Hair follicular keratinocyte (primary cell): ENCODE results near the gene HNRNPA1. TPM values are rescaled to one million over a fixed set of nuclear protein-coding genes. Genes with fewer than 3 reads are reported as not detected.

Experiments used
- total RNA-seq: library from RNA; depleted of rRNA; stranded (reverse); fragments of >200 nt; gene quantifications from 2 replicates; pipeline ENCODE4 v1.2.3, GENCODE V29; 2015

Gene HNRNPA1
- total RNA-seq = 545 and 687 TPM in 2 replicates

GRCh38 chr12:54280468-54281260 is at the start of gene HNRNPA1:
TSS of gene HNRNPA1 (plus strand) at chr12:54280726. CDS start at chr12:54280808, 82 bp downstream.

GRCh38 chr12:54279632-54280467 is 676 bp upstream of the HNRNPA1 start, which contains the start of gene CBX5:
TSS of gene CBX5 (minus strand) at chr12:54280122. CDS start at chr12:54257650, 22,472 bp downstream.

GRCh38 chr12:54300732-54301427 is 20.4 kb downstream of the HNRNPA1 start, which contains the start of gene NFE2:
TSS of gene NFE2 (minus strand) at chr12:54301015. CDS start at chr12:54295248, 5,767 bp downstream.

GRCh38 chr12:54324617-54325441 is 44.3 kb downstream of the HNRNPA1 start, which contains the start of gene COPZ1:
TSS of gene COPZ1 (plus strand) at chr12:54325131. CDS start at chr12:54325164, 33 bp downstream.

Other genes starting within 250 kb of the HNRNPA1 start
- 1.6 and 3.1 TPM in 2 replicates for gene HOXC5, start 247.7 kb upstream of the HNRNPA1 start, total RNA-seq
- 4.1 and 4.4 TPM in 2 replicates for gene HOXC4, start 226.9 kb upstream of the HNRNPA1 start, total RNA-seq
- 69.3 and 72.3 TPM in 2 replicates for gene SMUG1, start 91.7 kb upstream of the HNRNPA1 start, total RNA-seq
- 25.7 and 28.0 TPM in 2 replicates for gene CBX5, start 604 bp upstream of the HNRNPA1 start, total RNA-seq
- not detected in 2 replicates for gene NFE2, start 20.3 kb downstream of the HNRNPA1 start, total RNA-seq
- 115 and 130 TPM in 2 replicates for gene COPZ1, start 44.4 kb downstream of the HNRNPA1 start, total RNA-seq
- 0.23 TPM in 1 of 2 replicates, not detected in the other for gene GPR84, start 83.8 kb downstream of the HNRNPA1 start, total RNA-seq
- gene ZNF385A, start 104.0 kb downstream of the HNRNPA1 start, total RNA-seq = 25.5 and 37.4 TPM in 2 replicates
- gene ITGA5, start 138.5 kb downstream of the HNRNPA1 start, total RNA-seq = 186 and 267 TPM in 2 replicates
- gene GTSF1, start 192.9 kb downstream of the HNRNPA1 start, total RNA-seq = not detected in 2 replicates
- gene NCKAP1L, start 217.0 kb downstream of the HNRNPA1 start, total RNA-seq = not detected in 2 replicates